ENCODE results near the gene AASDHPPT. TPM values are rescaled to one million over a fixed set of nuclear protein-coding genes. Genes with fewer than 3 reads are reported as not detected.

Gene AASDHPPT
- polyA plus RNA-seq, 4 donors, result 9.8 to 30.7 (median 11.5) TPM

GRCh38 chr11:106072804-106073203 lies 4.7 kb upstream of the AASDHPPT start:
- FAIRE-seq, result no peak
- 75 to 93% (median 81%) methylated on average over 1 of the region's 1 CpG for WGBS, 3 donors
- no peaks in the 10 kb centered on the region for H3K36me3 ChIP-seq (ENCODE audit: control insufficient read depth in 3 of 3, insufficient read depth in 2 of 3, low read depth in 1 of 3, low read length in 3 of 3)
- H3K27me3 ChIP-seq (ENCODE audit: control insufficient read depth in 3 of 3, insufficient read depth in 3 of 3, low read length in 3 of 3), result no peaks in the 10 kb centered on the region
- peaks cover 0 to 3% (median 0%) of the 10 kb centered on the region in 3 donors for H3K4me1 ChIP-seq (ENCODE audit: control insufficient read depth in 3 of 3, insufficient read depth in 2 of 3, low read depth in 1 of 3, low read length in 2 of 3)
- DNase-seq, result no peak
- no peak overlapping the region for H3K4me3 ChIP-seq (ENCODE audit: low read depth in 1 of 3, low read length in 3 of 3)
- no peak overlapping the region for H3K27ac ChIP-seq (ENCODE audit: low read depth in 1 of 3, low read length in 2 of 3)
- no peaks in the 10 kb centered on the region for H3K9me3 ChIP-seq (ENCODE audit: control insufficient read depth in 2 of 2, insufficient read depth in 1 of 2, low read depth in 1 of 2, low read length in 1 of 2)

- peak overlapping the region; percentile 91 to 99 (median 98) for H3K27ac ChIP-seq (ENCODE audit: low read depth in 1 of 3, low read length in 2 of 3)
- FAIRE-seq (no peak), DNase-seq (peak in 1 of 2 donors; percentile 33)
- no peaks in the 10 kb centered on the region for H3K9me3 ChIP-seq (ENCODE audit: control insufficient read depth in 2 of 2, insufficient read depth in 1 of 2, low read depth in 1 of 2, low read length in 1 of 2)
- 6 to 11% (median 10%) methylated on average over 19 of the region's 19 CpGs for WGBS, 3 donors
- peaks cover 0 to 6% (median 3%) of the 10 kb centered on the region in 3 donors for H3K4me1 ChIP-seq (ENCODE audit: control insufficient read depth in 3 of 3, insufficient read depth in 2 of 3, low read depth in 1 of 3, low read length in 2 of 3)
- no peaks in the 10 kb centered on the region for H3K27me3 ChIP-seq (ENCODE audit: control insufficient read depth in 3 of 3, insufficient read depth in 3 of 3, low read length in 3 of 3)
- H3K4me3 ChIP-seq (ENCODE audit: low read depth in 1 of 3, low read length in 3 of 3), result peak overlapping the region; percentile 58 to 95 (median 83)
- peaks cover 0 to 4% (median 2%) of the 10 kb centered on the region in 3 donors for H3K36me3 ChIP-seq (ENCODE audit: control insufficient read depth in 3 of 3, insufficient read depth in 2 of 3, low read depth in 1 of 3, low read length in 3 of 3)
Observed at GRCh38 chr11:106076171-106076918, 1.1 kb upstream of the AASDHPPT start.

GRCh38 chr11:106076919-106077608 lies 398 bp upstream of the AASDHPPT start, which contains the start of gene KBTBD3:
Gene KBTBD3, minus strand, starts transcription at chr11:106077347. Its CDS starts 18,250 bp downstream, at chr11:106059097.
- Histone ChIP-seq H3K36me3 (ENCODE audit: control insufficient read depth in 3 of 3, insufficient read depth in 2 of 3, low read depth in 1 of 3, low read length in 3 of 3) (peaks cover 0 to 4% (median 2%) of the 10 kb centered on the region in 3 donors), H3K4me3 (ENCODE audit: low read depth in 1 of 3, low read length in 3 of 3) (peak within 1 kb of the TSS; percentile 95 to 98 (median 97)), H3K9me3 (ENCODE audit: control insufficient read depth in 2 of 2, insufficient read depth in 1 of 2, low read depth in 1 of 2, low read length in 1 of 2) (no peaks in the 10 kb centered on the region), H3K27ac (ENCODE audit: low read depth in 1 of 3, low read length in 2 of 3) (peak within 1 kb of the TSS; percentile 92 to 100 (median 98)), H3K4me1 (ENCODE audit: control insufficient read depth in 3 of 3, insufficient read depth in 2 of 3, low read depth in 1 of 3, low read length in 2 of 3) (peaks cover 0 to 6% (median 3%) of the 10 kb centered on the region in 3 donors), H3K27me3 (ENCODE audit: control insufficient read depth in 3 of 3, insufficient read depth in 3 of 3, low read length in 3 of 3) (no peaks in the 10 kb centered on the region)
- peak; percentile 100 for DNase-seq
- 0% methylated on average over 36 to 37 of the region's 37 CpGs for WGBS, 3 donors
- FAIRE-seq, result no peak

GRCh38 chr11:106082096-106082495 lies 4.6 kb downstream of the AASDHPPT start:
- Histone ChIP-seq H3K4me3 (ENCODE audit: low read depth in 1 of 3, low read length in 3 of 3) (no peak overlapping the region), H3K4me1 (ENCODE audit: control insufficient read depth in 3 of 3, insufficient read depth in 2 of 3, low read depth in 1 of 3, low read length in 2 of 3) (peaks cover 0 to 6% (median 0%) of the 10 kb centered on the region in 3 donors), H3K27ac (ENCODE audit: low read depth in 1 of 3, low read length in 2 of 3) (no peak overlapping the region), H3K36me3 (ENCODE audit: control insufficient read depth in 3 of 3, insufficient read depth in 2 of 3, low read depth in 1 of 3, low read length in 3 of 3) (peaks cover 0 to 7% (median 6%) of the 10 kb centered on the region in 3 donors), H3K9me3 (ENCODE audit: control insufficient read depth in 2 of 2, insufficient read depth in 1 of 2, low read depth in 1 of 2, low read length in 1 of 2) (no peaks in the 10 kb centered on the region), H3K27me3 (ENCODE audit: control insufficient read depth in 3 of 3, insufficient read depth in 3 of 3, low read length in 3 of 3) (no peaks in the 10 kb centered on the region)
- FAIRE-seq, result no peak
- no peak for DNase-seq

- H3K4me3 ChIP-seq (ENCODE audit: low read depth in 1 of 3, low read length in 3 of 3), result no peak overlapping the region
- FAIRE-seq (no peak), DNase-seq (no peak)
- H3K36me3 ChIP-seq (ENCODE audit: control insufficient read depth in 3 of 3, insufficient read depth in 2 of 3, low read depth in 1 of 3, low read length in 3 of 3), result peaks cover 0 to 5% (median 3%) of the 10 kb centered on the region in 3 donors
- H3K27me3 ChIP-seq (ENCODE audit: control insufficient read depth in 3 of 3, insufficient read depth in 3 of 3, low read length in 3 of 3), result no peaks in the 10 kb centered on the region
- peaks cover 0 to 4% (median 0%) of the 10 kb centered on the region in 3 donors for H3K4me1 ChIP-seq (ENCODE audit: control insufficient read depth in 3 of 3, insufficient read depth in 2 of 3, low read depth in 1 of 3, low read length in 2 of 3)
- WGBS, 3 donors, result 100% methylated on average over 1 of the region's 1 CpG
- H3K9me3 ChIP-seq (ENCODE audit: control insufficient read depth in 2 of 2, insufficient read depth in 1 of 2, low read depth in 1 of 2, low read length in 1 of 2), result no peaks in the 10 kb centered on the region
- H3K27ac ChIP-seq (ENCODE audit: low read depth in 1 of 3, low read length in 2 of 3), result no peak overlapping the region
Observed at GRCh38 chr11:106086135-106086534, 8.7 kb downstream of the AASDHPPT start.

GRCh38 chr11:106086850-106087249 lies 9.4 kb downstream of the AASDHPPT start:
- Histone ChIP-seq H3K4me1 (ENCODE audit: control insufficient read depth in 3 of 3, insufficient read depth in 2 of 3, low read depth in 1 of 3, low read length in 2 of 3) (peaks cover 0 to 4% (median 0%) of the 10 kb centered on the region in 3 donors), H3K27me3 (ENCODE audit: control insufficient read depth in 3 of 3, insufficient read depth in 3 of 3, low read length in 3 of 3) (no peaks in the 10 kb centered on the region), H3K27ac (ENCODE audit: low read depth in 1 of 3, low read length in 2 of 3) (no peak overlapping the region), H3K36me3 (ENCODE audit: control insufficient read depth in 3 of 3, insufficient read depth in 2 of 3, low read depth in 1 of 3, low read length in 3 of 3) (peaks cover 3 to 8% (median 7%) of the 10 kb centered on the region in 3 donors), H3K9me3 (ENCODE audit: control insufficient read depth in 2 of 2, insufficient read depth in 1 of 2, low read depth in 1 of 2, low read length in 1 of 2) (no peaks in the 10 kb centered on the region), H3K4me3 (ENCODE audit: low read depth in 1 of 3, low read length in 3 of 3) (no peak overlapping the region)
- no peak for FAIRE-seq
- no peak for DNase-seq
- WGBS, 3 donors, result 47 to 75% (median 63%) methylated on average over 2 of the region's 2 CpGs

- H3K36me3 ChIP-seq (ENCODE audit: control insufficient read depth in 3 of 3, insufficient read depth in 2 of 3, low read depth in 1 of 3, low read length in 3 of 3), result peaks cover 3 to 10% (median 8%) of the 10 kb centered on the region in 3 donors
- DNase-seq (peak; percentile 47 to 71), FAIRE-seq (peak; percentile 23)
- H3K9me3 ChIP-seq (ENCODE audit: control insufficient read depth in 2 of 2, insufficient read depth in 1 of 2, low read depth in 1 of 2, low read length in 1 of 2), result no peaks in the 10 kb centered on the region
- 25 to 43% (median 36%) methylated on average over 9 of the region's 9 CpGs for WGBS, 3 donors
- H3K27ac ChIP-seq (ENCODE audit: low read depth in 1 of 3, low read length in 2 of 3), result no peak overlapping the region
- H3K27me3 ChIP-seq (ENCODE audit: control insufficient read depth in 3 of 3, insufficient read depth in 3 of 3, low read length in 3 of 3), result no peaks in the 10 kb centered on the region
- peaks cover 0 to 4% (median 0%) of the 10 kb centered on the region in 3 donors for H3K4me1 ChIP-seq (ENCODE audit: control insufficient read depth in 3 of 3, insufficient read depth in 2 of 3, low read depth in 1 of 3, low read length in 2 of 3)
- H3K4me3 ChIP-seq (ENCODE audit: low read depth in 1 of 3, low read length in 3 of 3), result no peak overlapping the region
Observed at GRCh38 chr11:106087815-106088435, 10.5 kb downstream of the AASDHPPT start.

GRCh38 chr11:106088896-106089295 lies 11.4 kb downstream of the AASDHPPT start:
- FAIRE-seq, result no peak
- Histone ChIP-seq H3K9me3 (ENCODE audit: control insufficient read depth in 2 of 2, insufficient read depth in 1 of 2, low read depth in 1 of 2, low read length in 1 of 2) (no peaks in the 10 kb centered on the region), H3K4me3 (ENCODE audit: low read depth in 1 of 3, low read length in 3 of 3) (no peak overlapping the region), H3K27ac (ENCODE audit: low read depth in 1 of 3, low read length in 2 of 3) (no peak overlapping the region), H3K36me3 (ENCODE audit: control insufficient read depth in 3 of 3, insufficient read depth in 2 of 3, low read depth in 1 of 3, low read length in 3 of 3) (peaks cover 3 to 11% (median 8%) of the 10 kb centered on the region in 3 donors), H3K4me1 (ENCODE audit: control insufficient read depth in 3 of 3, insufficient read depth in 2 of 3, low read depth in 1 of 3, low read length in 2 of 3) (peaks cover 0 to 4% (median 0%) of the 10 kb centered on the region in 3 donors), H3K27me3 (ENCODE audit: control insufficient read depth in 3 of 3, insufficient read depth in 3 of 3, low read length in 3 of 3) (no peaks in the 10 kb centered on the region)
- DNase-seq, result no peak
- 74 to 89% (median 87%) methylated on average over 4 of the region's 4 CpGs for WGBS, 3 donors
